ENCODE results near the gene SYVN1.
"Not testable (repeated sequence)": the region's sequence is repeated elsewhere in the genome, so short reads cannot be mapped to it uniquely, and the experiment has no call there.

The SYVN1 gene

GRCh38 chr11:65134240-65134951 is at the start of gene SYVN1:
Gene SYVN1, minus strand, starts transcription at chr11:65134519. Its CDS starts 918 bp downstream, at chr11:65133601.
- DNase-seq (ENCODE audit: low read depth in 2 of 2), result peak; percentile 73 to 86

- no peak for DNase-seq (ENCODE audit: low read depth in 2 of 2)
These were observed 49.0 kb upstream of the SYVN1 start for GRCh38 chr11:65183201-65183891.

GRCh38 chr11:65182258-65183170 is 48.2 kb upstream of the SYVN1 start:
- no peak for DNase-seq (ENCODE audit: low read depth in 2 of 2)

- peak; percentile 32 to 48 for DNase-seq (ENCODE audit: low read depth in 2 of 2)
These were observed 47.4 kb upstream of the SYVN1 start, which contains the start of gene CAPN1 for GRCh38 chr11:65181569-65182257. Gene CAPN1, plus strand, starts transcription at chr11:65181928. Its CDS starts 774 bp downstream, at chr11:65182702.

GRCh38 chr11:65180877-65181568 is 46.7 kb upstream of the SYVN1 start:
- peak in 1 of 2 donors; percentile 25 for DNase-seq (ENCODE audit: low read depth in 2 of 2)

GRCh38 chr11:65174571-65175010 is 40.3 kb upstream of the SYVN1 start:
- DNase-seq (ENCODE audit: low read depth in 2 of 2), result not testable (repeated sequence)

GRCh38 chr11:65172600-65172999 is 38.3 kb upstream of the SYVN1 start:
- DNase-seq (ENCODE audit: low read depth in 2 of 2), result no peak

GRCh38 chr11:65170058-65170534 is 35.8 kb upstream of the SYVN1 start, which contains the start of gene SPDYC:
Gene SPDYC, plus strand, starts transcription at chr11:65170233. Its CDS starts 1,125 bp downstream, at chr11:65171358.
- DNase-seq (ENCODE audit: low read depth in 2 of 2), result no peak

- no peak for DNase-seq (ENCODE audit: low read depth in 2 of 2)
These were observed 34.9 kb upstream of the SYVN1 start for GRCh38 chr11:65169164-65169641.

GRCh38 chr11:65167656-65168055 is 33.3 kb upstream of the SYVN1 start:
- DNase-seq (ENCODE audit: low read depth in 2 of 2), result no peak

GRCh38 chr11:65166893-65167292 is 32.6 kb upstream of the SYVN1 start:
- no peak for DNase-seq (ENCODE audit: low read depth in 2 of 2)

- DNase-seq (ENCODE audit: low read depth in 2 of 2), result no peak
These were observed 31.3 kb upstream of the SYVN1 start for GRCh38 chr11:65165410-65166317.

- no peak for DNase-seq (ENCODE audit: low read depth in 2 of 2)
These were observed 29.4 kb upstream of the SYVN1 start for GRCh38 chr11:65163684-65164083.

- DNase-seq (ENCODE audit: low read depth in 2 of 2), result no peak
These were observed 26.3 kb upstream of the SYVN1 start for GRCh38 chr11:65160643-65161042.

- DNase-seq (ENCODE audit: low read depth in 2 of 2), result no peak
These were observed 24.7 kb upstream of the SYVN1 start for GRCh38 chr11:65159012-65159411.

- no peak for DNase-seq (ENCODE audit: low read depth in 2 of 2)
These were observed 23.0 kb upstream of the SYVN1 start for GRCh38 chr11:65157336-65157735.

GRCh38 chr11:65156926-65157325 is 22.6 kb upstream of the SYVN1 start:
- DNase-seq (ENCODE audit: low read depth in 2 of 2), result no peak

GRCh38 chr11:65156256-65156655 is 21.9 kb upstream of the SYVN1 start:
- no peak for DNase-seq (ENCODE audit: low read depth in 2 of 2)

- no peak for DNase-seq (ENCODE audit: low read depth in 2 of 2)
These were observed 17.8 kb upstream of the SYVN1 start for GRCh38 chr11:65152122-65152521.
